ENCODE measurements around the gene CAMK2N1. TPM values are rescaled to one million over a fixed set of nuclear protein-coding genes. Genes with fewer than 3 reads are reported as not detected.

The CAMK2N1 gene
- polyA plus RNA-seq, 1 donor (not counting 4 experiments of a cell fraction or from before 2014, with no cell fraction given) = 46.0 TPM

DNA sequence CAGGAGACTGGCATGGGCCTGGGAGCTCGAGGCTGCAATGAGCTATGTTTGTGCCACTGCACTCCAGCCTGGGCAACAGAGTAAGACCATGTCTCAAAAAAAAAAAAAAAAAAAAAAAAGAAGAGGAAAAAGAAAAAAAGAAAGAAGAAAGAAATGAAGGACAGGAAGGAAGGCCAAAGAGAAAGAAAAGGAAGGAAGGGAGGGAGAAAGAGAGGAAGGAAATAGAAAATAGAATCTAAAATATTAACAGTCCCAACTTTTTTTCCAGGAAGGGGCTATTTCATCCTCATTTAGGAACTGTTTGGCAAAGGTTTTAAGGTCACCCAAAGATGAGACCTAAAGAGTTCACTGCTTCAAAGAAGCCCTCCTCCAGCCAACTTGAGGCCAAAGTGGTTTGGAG, 19.5 kb upstream of the CAMK2N1 start:
- H2AFZ ChIP-seq (ENCODE audit: control insufficient read depth, low read length) = no peak overlapping the region
- peaks cover 23 to 28% of the 10 kb centered on the region in 2 experiments for H3K36me3 ChIP-seq (ENCODE audit: control insufficient read depth in 2 of 2, extremely low read depth in 1 of 2, insufficient read depth in 2 of 2, low read length in 2 of 2)
- no peak for TF ChIP-seq EZH2 (IDR thresholded peaks at IDR 0.05; ENCODE audit: low read length)
- TF ChIP-seq, protein P1, sequence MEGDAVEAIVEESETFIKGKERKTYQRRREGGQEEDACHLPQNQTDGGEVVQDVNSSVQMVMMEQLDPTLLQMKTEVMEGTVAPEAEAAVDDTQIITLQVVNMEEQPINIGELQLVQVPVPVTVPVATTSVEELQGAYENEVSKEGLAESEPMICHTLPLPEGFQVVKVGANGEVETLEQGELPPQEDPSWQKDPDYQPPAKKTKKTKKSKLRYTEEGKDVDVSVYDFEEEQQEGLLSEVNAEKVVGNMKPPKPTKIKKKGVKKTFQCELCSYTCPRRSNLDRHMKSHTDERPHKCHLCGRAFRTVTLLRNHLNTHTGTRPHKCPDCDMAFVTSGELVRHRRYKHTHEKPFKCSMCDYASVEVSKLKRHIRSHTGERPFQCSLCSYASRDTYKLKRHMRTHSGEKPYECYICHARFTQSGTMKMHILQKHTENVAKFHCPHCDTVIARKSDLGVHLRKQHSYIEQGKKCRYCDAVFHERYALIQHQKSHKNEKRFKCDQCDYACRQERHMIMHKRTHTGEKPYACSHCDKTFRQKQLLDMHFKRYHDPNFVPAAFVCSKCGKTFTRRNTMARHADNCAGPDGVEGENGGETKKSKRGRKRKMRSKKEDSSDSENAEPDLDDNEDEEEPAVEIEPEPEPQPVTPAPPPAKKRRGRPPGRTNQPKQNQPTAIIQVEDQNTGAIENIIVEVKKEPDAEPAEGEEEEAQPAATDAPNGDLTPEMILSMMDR (optimal IDR thresholded peaks at IDR 0.05 in 1 of 3, IDR thresholded peaks at IDR 0.05 in 1 of 3, conservative IDR thresholded peaks at IDR 0.05 in 1 of 3; ENCODE audit: extremely low read depth in 1 of 3, insufficient read depth in 2 of 3, low read length in 3 of 3) = no peak
- H3K27ac ChIP-seq (ENCODE audit: control insufficient read depth, insufficient read depth, low read length) = no peak overlapping the region
- H3K4me1 ChIP-seq (ENCODE audit: control insufficient read depth, extremely low read depth, insufficient read depth, low read length) = peaks cover 25% of the 10 kb centered on the region
- dilution Hi-C loops (cut with MboI; ENCODE audit: extremely low pct_ligation_motif_present, low sequenced_read_pairs) = no loop called here
- no peak for FAIRE-seq
- H3K27me3 ChIP-seq (ENCODE audit: control insufficient read depth, extremely low read depth, insufficient read depth, low read length) = no peaks in the 10 kb centered on the region
- no peaks in the 10 kb centered on the region for H3K9me3 ChIP-seq (ENCODE audit: control insufficient read depth, low read depth, low read length)
- no peak overlapping the region for H3K9ac ChIP-seq (ENCODE audit: control insufficient read depth, extremely low read depth, insufficient read depth, low read length)
- no peak overlapping the region for H3K4me2 ChIP-seq (ENCODE audit: control insufficient read depth, extremely low read depth, insufficient read depth, low read depth, low read length)
- H3K79me2 ChIP-seq (ENCODE audit: control insufficient read depth, insufficient read depth, low read length) = peaks cover 36% of the 10 kb centered on the region
- H4K20me1 ChIP-seq (ENCODE audit: control insufficient read depth, extremely low read depth, insufficient read depth, low read length) = no peaks in the 10 kb centered on the region
- DNase-seq (ENCODE audit: low read depth, low spot score) = no peak
- no peak overlapping the region for H3K4me3 ChIP-seq (ENCODE audit: control insufficient read depth in 2 of 3, extremely low read depth in 1 of 3, insufficient read depth in 2 of 3, low read depth in 1 of 3, low read length in 3 of 3)
- no peaks in the 10 kb centered on the region for H3K9me1 ChIP-seq (ENCODE audit: control insufficient read depth, extremely low read depth, insufficient read depth, low read length)

GRCh38 chr1:20500716-20501115, 14.7 kb upstream of the CAMK2N1 start:
- no peak overlapping the region for H2AFZ ChIP-seq (ENCODE audit: control insufficient read depth, low read length)
- no peak for FAIRE-seq
- no peak for DNase-seq (ENCODE audit: low read depth, low spot score)
- H3K9me3 ChIP-seq (ENCODE audit: control insufficient read depth, low read depth, low read length) = no peaks in the 10 kb centered on the region
- H3K36me3 ChIP-seq (ENCODE audit: control insufficient read depth in 2 of 2, extremely low read depth in 1 of 2, insufficient read depth in 2 of 2, low read length in 2 of 2) = peaks cover 32 to 37% of the 10 kb centered on the region in 2 experiments
- H3K9me1 ChIP-seq (ENCODE audit: control insufficient read depth, extremely low read depth, insufficient read depth, low read length) = no peaks in the 10 kb centered on the region
- H3K27me3 ChIP-seq (ENCODE audit: control insufficient read depth, extremely low read depth, insufficient read depth, low read length) = no peaks in the 10 kb centered on the region
- peaks cover 35% of the 10 kb centered on the region for H3K4me1 ChIP-seq (ENCODE audit: control insufficient read depth, extremely low read depth, insufficient read depth, low read length)
- no peaks in the 10 kb centered on the region for H4K20me1 ChIP-seq (ENCODE audit: control insufficient read depth, extremely low read depth, insufficient read depth, low read length)
- no peak overlapping the region for H3K27ac ChIP-seq (ENCODE audit: control insufficient read depth, insufficient read depth, low read length)
- H3K79me2 ChIP-seq (ENCODE audit: control insufficient read depth, insufficient read depth, low read length) = peaks cover 27% of the 10 kb centered on the region
- H3K4me3 ChIP-seq (ENCODE audit: control insufficient read depth in 2 of 3, extremely low read depth in 1 of 3, insufficient read depth in 2 of 3, low read depth in 1 of 3, low read length in 3 of 3) = no peak overlapping the region
- no peak overlapping the region for H3K4me2 ChIP-seq (ENCODE audit: control insufficient read depth, extremely low read depth, insufficient read depth, low read depth, low read length)
- no peak overlapping the region for H3K9ac ChIP-seq (ENCODE audit: control insufficient read depth, extremely low read depth, insufficient read depth, low read length)
- dilution Hi-C loops (cut with MboI; ENCODE audit: extremely low pct_ligation_motif_present, low sequenced_read_pairs) = no loop called here
- TF ChIP-seq, protein P1 (optimal IDR thresholded peaks at IDR 0.05 in 1 of 3, IDR thresholded peaks at IDR 0.05 in 1 of 3, conservative IDR thresholded peaks at IDR 0.05 in 1 of 3; ENCODE audit: extremely low read depth in 1 of 3, insufficient read depth in 2 of 3, low read length in 3 of 3) = no peak
